A549 (cell line): Measurements from ENCODE around the gene ADCY2. TPM values are rescaled to one million over a fixed set of nuclear protein-coding genes. Genes with fewer than 3 reads are reported as not detected.

Experiments
- ATAC-seq, 2 experiments: fragments of 200-7000 bp in 1 of 2; fragments of >200 bp in 1 of 2; cut with Nextera tagmentation in 1 of 2; cut with Tn5 transposase in 1 of 2; 3 replicates each; pipeline versions ENCODE4 v1.8.0 to v1.9.1; 2018 to 2020; ENCODE audit warnings: mild to moderate bottlenecking in 1 of 2, moderate library complexity in 1 of 2
- CTCF ChIA-PET: fragments of 300-600 bp; sonication (Branson Sonifier 250); formaldehyde crosslinking; extraction: SDS; loops from one replicate; lab custom pipeline; 2021; ENCODE audit warnings: antibody characterized with exemption, inconsistent platforms; lab: Yijun Ruan, JAX
- POLR2A ChIA-PET: fragments of 350-600 bp; formaldehyde crosslinking; extraction: SDS; loops from one replicate; lab custom pipeline; 2021; ENCODE audit warnings: antibody characterized with exemption, inconsistent platforms; lab: Yijun Ruan, JAX
- DNase-seq, 2 experiments: peaks; one replicate each; pipeline versions ENCODE4 v3.0.0 to v3.0.0-alpha.2; 2011 to 2016; ENCODE audit warnings: low read depth in 1 of 2, low spot score in 1 of 2
- FAIRE-seq: peaks from 2 replicates; lab custom pipeline; 2011; peaks lifted over from hg19 to GRCh38; lab: Jason Lieb, UNC
- H3K27ac ChIP-seq, 2 experiments: fragments of >200 bp; sonication (Bioruptor Twin); formaldehyde crosslinking; 3 replicates each; pipeline ENCODE4 v1.5.1; 2016 to 2017
- H3K4me1 ChIP-seq: fragments of >200 bp; sonication (Bioruptor Twin); formaldehyde crosslinking; 3 replicates; pipeline ENCODE4 v1.6.1; 2016
- H3K4me2 ChIP-seq: fragments of >200 bp; sonication (Bioruptor Twin); formaldehyde crosslinking; 3 replicates; pipeline ENCODE4 v1.6.1; 2016
- H3K4me3 ChIP-seq: fragments of >200 bp; sonication (Bioruptor Twin); formaldehyde crosslinking; 3 replicates; pipeline ENCODE4 v1.5.1; 2016
- H3K9me3 ChIP-seq: fragments of >200 bp; sonication (Bioruptor Twin); formaldehyde crosslinking; 3 replicates; pipeline ENCODE4 v1.6.1; 2016
- CBX8 ChIP-seq: fragments of 200-600 bp; sonication (generic); IDR thresholded peaks from 2 replicates; pipeline ENCODE4 v1.6.1; 2016
- E2F6 ChIP-seq: IDR thresholded peaks from 2 replicates; pipeline ENCODE4 v1.6.1; 2012; ENCODE audit warnings: low read depth, borderline replicate concordance
- EHMT2 ChIP-seq: fragments of 200-600 bp; sonication (generic); IDR thresholded peaks from 2 replicates; pipeline ENCODE4 v1.6.1; 2016; ENCODE audit warnings: antibody characterized with exemption, low read depth, mild to moderate bottlenecking, moderate library complexity
- FOSL2 ChIP-seq, 2 experiments: fragments of 450-650 bp in 1 of 2; fragments of >200 bp in 1 of 2; sonication (Bioruptor Twin) in 1 of 2; formaldehyde crosslinking; IDR thresholded peaks; 2 replicates each; pipeline versions ENCODE4 v1.5.0 to v1.6.1; 2016 to 2020; ENCODE audit warnings: mild to moderate bottlenecking in 1 of 2, moderate library complexity in 1 of 2
- HEYL ChIP-seq: fragments of 250-450 bp; sonication (Bioruptor Pico); IDR thresholded peaks from 2 replicates; pipeline ENCODE4 v1.8.0; 2021; ENCODE audit warnings: mild to moderate bottlenecking, moderate library complexity
- JUN ChIP-seq, 2 experiments: fragments of >200 bp; sonication (Bioruptor Twin); formaldehyde crosslinking; IDR thresholded peaks; 2 replicates in 1 of 2; 3 replicates in 1 of 2; pipeline ENCODE4 v1.6.1; 2016 to 2017
- MAZ ChIP-seq: fragments of 150-350 bp; IDR thresholded peaks from 2 replicates; pipeline ENCODE4 v1.6.1; 2014; ENCODE audit warnings: antibody characterized with exemption, low read depth, low read length, borderline replicate concordance
- NFE2L2 ChIP-seq: fragments of 150-350 bp; conservative IDR thresholded peaks from 2 replicates; pipeline ENCODE4 v1.6.1; 2014; ENCODE audit warnings: low read length
- NPAS2 ChIP-seq: fragments of 250-450 bp; sonication (Bioruptor Pico); IDR thresholded peaks from 2 replicates; pipeline ENCODE4 v1.8.0; 2022; ENCODE audit warnings: mild to moderate bottlenecking, moderate library complexity, borderline replicate concordance
- PHF8 ChIP-seq: fragments of 200-600 bp; sonication (generic); IDR thresholded peaks from 2 replicates; pipeline ENCODE4 v1.6.1; 2016; ENCODE audit warnings: low read depth, mild to moderate bottlenecking, antibody characterized with exemption, moderate library complexity, borderline replicate concordance
- RARB ChIP-seq: fragments of 250-450 bp; sonication (Bioruptor Pico); IDR thresholded peaks from 2 replicates; pipeline ENCODE4 v1.8.0; 2021; ENCODE audit warnings: mild to moderate bottlenecking, moderate library complexity
- REST ChIP-seq: fragments of 200-600 bp; sonication (generic); IDR thresholded peaks from 2 replicates; pipeline ENCODE4 v1.6.1; 2016; ENCODE audit warnings: antibody characterized with exemption, mild to moderate bottlenecking, moderate library complexity
- USF2 ChIP-seq: fragments of 450-650 bp; IDR thresholded peaks from 2 replicates; pipeline ENCODE4 v1.6.1; 2014; ENCODE audit warnings: antibody characterized with exemption
- WGBS: methylation state at CpG from one replicate; pipeline ENCODE4 v1.1.6; 2017; ENCODE audit errors: missing lambda C conversion rate; 5-methylcytosine and 5-hydroxymethylcytosine counted together
- polyA plus RNA-seq, 4 experiments: library from polyadenylated mRNA; depleted of rRNA in 3 of 4; stranded (reverse); fragments of >200 nt; fragmentation: RNase III in 1 of 4; extraction: RNeasy Plus Mini Kit Qiagen cat#74134 plus additional on column Dnase treatment in 1 of 4; gene quantifications; 2 replicates in 3 of 4; 3 replicates in 1 of 4; pipeline ENCODE4 v1.2.3, GENCODE V29; 2011 to 2017
- TF ChIP-seq, protein P1 (sequence below): fragments of 250-450 bp; sonication (Bioruptor Pico); IDR thresholded peaks from 2 replicates; pipeline ENCODE4 v1.5.0; 2020; ENCODE audit warnings: low read depth, mild to moderate bottlenecking, moderate library complexity

The ADCY2 gene
- polyA plus RNA-seq, 2 of the 4 experiments (the other 2 are of a cell fraction): not detected

- TF ChIP-seq REST (no peak), E2F6 (no peak), CBX8 (no peak), RARB (CRISPR knock-in tag) (no peak), HEYL (no peak), PHF8 (no peak)
- H3K9me3 ChIP-seq: no peaks in the 10 kb centered on the region
- WGBS: 40% methylated on average over 5 of the region's 5 CpGs
- ChIA-PET CTCF (interaction anchor here (1.5 kb wide), 1 partner anchor 74 kb away, joined by 4 read pairs; no protein-coding TSS in a partner anchor), POLR2A (no interaction called here)
- no peaks in the 10 kb centered on the region for H3K4me1 ChIP-seq
- FAIRE-seq: no peak
- ATAC-seq: no peak
- H3K4me3 ChIP-seq: no peak overlapping the region
- DNase-seq: no peak
- H3K4me2 ChIP-seq: no peak overlapping the region
- no peak overlapping the region for H3K27ac ChIP-seq
Measured at GRCh38 chr5:7667216-7667767, 271.4 kb downstream of the ADCY2 start.

DNA sequence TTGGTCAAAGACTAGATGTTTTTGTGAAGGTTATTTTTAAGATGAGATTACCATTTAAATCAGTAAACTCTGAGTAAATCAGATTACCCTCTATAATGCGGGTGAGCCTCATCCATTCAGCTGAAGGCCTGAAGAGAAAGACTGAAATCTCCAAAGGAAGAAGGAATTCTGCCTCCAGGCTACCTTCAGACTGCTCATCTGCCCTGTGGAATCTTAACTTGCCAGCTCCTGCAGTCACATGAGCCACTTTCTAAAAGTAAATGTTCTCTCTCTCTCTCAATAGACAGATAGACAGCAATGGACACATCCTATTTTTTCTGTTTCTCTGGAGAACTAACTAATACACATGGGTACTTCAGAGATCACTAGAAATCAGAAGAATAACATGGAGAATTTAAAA, 272.2 kb downstream of the ADCY2 start:
- CTCF ChIA-PET: no interaction called here
- no peaks in the 10 kb centered on the region for H3K4me1 ChIP-seq
- no peak for TF ChIP-seq NFE2L2
- TF ChIP-seq EHMT2: no peak
- no peak for TF ChIP-seq FOSL2 (IDR thresholded peaks at IDR 0.05)
- TF ChIP-seq FOSL2 (CRISPR knock-in tag; IDR thresholded peaks at IDR 0.05): no peak
- TF ChIP-seq, protein P1, sequence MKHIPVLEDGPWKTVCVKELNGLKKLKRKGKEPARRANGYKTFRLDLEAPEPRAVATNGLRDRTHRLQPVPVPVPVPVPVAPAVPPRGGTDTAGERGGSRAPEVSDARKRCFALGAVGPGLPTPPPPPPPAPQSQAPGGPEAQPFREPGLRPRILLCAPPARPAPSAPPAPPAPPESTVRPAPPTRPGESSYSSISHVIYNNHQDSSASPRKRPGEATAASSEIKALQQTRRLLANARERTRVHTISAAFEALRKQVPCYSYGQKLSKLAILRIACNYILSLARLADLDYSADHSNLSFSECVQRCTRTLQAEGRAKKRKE (CRISPR knock-in tag): no peak
- no peak for TF ChIP-seq REST
- no peak for TF ChIP-seq JUN (IDR thresholded peaks at IDR 0.05)
- TF ChIP-seq RARB (CRISPR knock-in tag): no peak
- no peak for TF ChIP-seq NPAS2 (CRISPR knock-in tag)
- TF ChIP-seq USF2: no peak
- no peak for TF ChIP-seq MAZ
- no peak overlapping the region for H3K27ac ChIP-seq
- WGBS: 13% methylated on average over 1 of the region's 1 CpG
- ATAC-seq (no peak), DNase-seq (no peak), FAIRE-seq (no peak)
- no peak overlapping the region for H3K4me3 ChIP-seq
- POLR2A ChIA-PET: no interaction called here
- no peak overlapping the region for H3K4me2 ChIP-seq
- no peaks in the 10 kb centered on the region for H3K9me3 ChIP-seq
